ENCODE results near the gene NUP58.

GRCh38 chr13:25302121-25302520, 696 bp downstream of the NUP58 start:
- no peak for TF ChIP-seq CTCF (optimal IDR thresholded peaks at IDR 0.05 in 1 of 3, IDR thresholded peaks at IDR 0.05 in 1 of 3, conservative IDR thresholded peaks at IDR 0.05 in 1 of 3; ENCODE audit: extremely low read depth in 1 of 3, insufficient read depth in 2 of 3, low read length in 3 of 3)
- no peak for TF ChIP-seq EZH2 (IDR thresholded peaks at IDR 0.05; ENCODE audit: low read length)
